ENCODE results near the gene LOC101059915.
"Not testable (repeated sequence)": the region's sequence is repeated elsewhere in the genome, so short reads cannot be mapped to it uniquely, and the experiment has no call there.

LOC101059915 gene

DNA sequence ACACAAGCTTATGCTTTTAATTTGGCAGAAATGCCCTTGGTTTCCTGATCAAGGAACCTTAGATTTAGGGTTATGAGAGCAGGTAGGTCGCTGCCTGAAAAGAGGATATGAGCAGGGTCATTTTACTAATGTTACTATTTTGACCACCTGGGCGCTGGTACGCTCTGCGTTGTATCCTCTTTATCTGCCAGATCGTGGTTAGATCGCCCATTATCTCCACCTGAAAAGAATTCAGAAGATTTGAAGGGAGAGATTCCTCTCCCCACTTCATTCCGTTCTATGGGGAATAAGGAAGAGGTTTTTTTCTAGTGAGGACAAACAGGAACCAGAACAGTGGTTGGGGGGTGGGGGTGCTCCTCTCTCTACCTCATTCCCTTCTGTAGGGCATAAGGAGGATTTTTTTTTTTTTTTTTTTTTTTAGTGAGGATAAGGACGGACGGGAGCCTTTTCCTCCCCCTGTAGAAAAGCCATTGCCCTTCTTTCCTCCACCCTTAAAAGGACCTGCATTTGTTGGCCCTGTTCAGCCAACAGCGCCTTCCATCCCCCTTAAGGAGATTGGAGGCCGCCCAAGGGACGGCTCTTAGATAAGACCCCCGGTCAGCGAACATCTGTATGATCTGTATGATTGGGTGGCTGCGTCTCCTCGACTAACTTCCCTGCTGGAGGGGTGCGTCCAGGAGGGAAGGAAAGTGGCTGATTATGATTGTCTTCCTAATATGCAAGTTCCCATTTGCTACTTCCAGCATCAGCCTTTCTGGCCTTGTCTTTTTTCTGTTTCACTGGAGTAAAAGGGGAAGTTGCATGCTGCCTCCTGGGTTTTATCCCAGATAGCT, 30.3 kb downstream of the LOC101059915 start:
- not testable (repeated sequence) for H3K4me3 ChIP-seq; H3K9me3 ChIP-seq (ENCODE audit: control insufficient read depth in 4 of 4, insufficient read depth in 3 of 4, low read length in 3 of 4); ATAC-seq (ENCODE audit: insufficient read depth, low FRiP score); DNase-seq; H3K27ac ChIP-seq (ENCODE audit: low read depth in 1 of 2, low read length in 1 of 2); H3K4me1 ChIP-seq (ENCODE audit: control insufficient read depth in 5 of 5, insufficient read depth in 5 of 5, low read length in 5 of 5); H3K27me3 ChIP-seq (ENCODE audit: control insufficient read depth in 3 of 3, insufficient read depth in 3 of 3, low read length in 2 of 3); H3K9ac ChIP-seq (ENCODE audit: insufficient read depth in 1 of 2, low read length in 2 of 2); H3K36me3 ChIP-seq (ENCODE audit: control insufficient read depth in 4 of 4, insufficient read depth in 4 of 4, low read length in 4 of 4)
- no CpG with 5 or more reads among the region's 17 CpGs for WGBS, 2 donors

DNA sequence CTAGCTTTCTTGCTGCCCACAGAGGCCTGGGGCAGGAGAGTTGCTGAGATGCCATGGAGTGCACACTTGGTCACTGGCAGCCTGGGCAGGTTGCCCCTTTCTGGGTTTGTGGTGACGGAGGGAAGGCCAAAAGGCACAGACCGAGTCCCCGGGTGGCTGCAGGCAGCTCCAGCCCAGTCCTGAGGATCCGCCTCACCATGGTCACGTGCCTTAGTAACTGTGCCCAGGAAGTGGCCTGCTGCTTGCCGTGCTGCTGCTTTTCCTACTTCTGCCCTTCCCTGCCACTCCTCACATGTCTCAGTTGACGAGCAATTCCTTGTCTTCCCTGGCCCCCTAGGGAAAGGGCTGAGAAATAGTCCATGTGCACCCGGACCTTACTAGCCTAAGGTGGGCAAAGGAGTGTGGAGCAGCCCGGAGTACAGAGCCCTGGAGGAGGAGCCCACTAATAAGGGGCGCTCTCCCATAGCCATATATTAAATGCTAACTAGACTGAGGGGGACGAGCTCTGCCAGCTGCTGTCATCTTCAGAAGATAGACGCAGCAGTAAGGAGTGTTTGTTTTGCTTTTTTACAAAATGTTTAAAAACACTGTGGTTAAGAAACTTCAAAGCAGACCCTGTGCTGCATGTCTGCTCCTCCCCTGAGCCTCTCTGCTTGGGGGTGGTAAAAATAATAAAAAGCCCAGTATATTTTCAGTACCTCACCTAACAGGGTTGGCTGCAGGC, 31.1 kb downstream of the LOC101059915 start:
- not testable (repeated sequence) for H3K27ac ChIP-seq (ENCODE audit: low read depth in 1 of 2, low read length in 1 of 2); H3K36me3 ChIP-seq (ENCODE audit: control insufficient read depth in 4 of 4, insufficient read depth in 4 of 4, low read length in 4 of 4); H3K27me3 ChIP-seq (ENCODE audit: control insufficient read depth in 3 of 3, insufficient read depth in 3 of 3, low read length in 2 of 3); H3K4me3 ChIP-seq; H3K9me3 ChIP-seq (ENCODE audit: control insufficient read depth in 4 of 4, insufficient read depth in 3 of 4, low read length in 3 of 4); H3K9ac ChIP-seq (ENCODE audit: insufficient read depth in 1 of 2, low read length in 2 of 2); H3K4me1 ChIP-seq (ENCODE audit: control insufficient read depth in 5 of 5, insufficient read depth in 5 of 5, low read length in 5 of 5); ATAC-seq (ENCODE audit: insufficient read depth, low FRiP score); DNase-seq
- WGBS, 2 donors: no CpG with 5 or more reads among the region's 12 CpGs

DNA sequence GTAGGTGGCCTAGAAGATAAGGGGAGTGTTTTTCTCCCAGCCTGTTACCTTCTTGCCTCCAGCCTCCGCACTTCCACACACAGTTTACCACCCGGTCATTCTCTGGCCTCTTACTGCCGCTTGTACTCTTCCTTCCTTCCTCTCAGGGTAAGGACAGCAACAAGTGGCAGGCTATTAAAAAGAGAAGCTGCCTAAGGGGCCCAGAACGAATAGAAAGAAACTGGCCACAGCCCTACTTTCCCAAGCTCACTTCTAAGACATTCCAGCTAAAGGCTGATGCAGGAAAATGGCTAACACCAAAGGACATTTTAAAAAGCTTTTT, 31.6 kb downstream of the LOC101059915 start:
- H3K4me1 ChIP-seq (ENCODE audit: control insufficient read depth in 5 of 5, insufficient read depth in 5 of 5, low read length in 5 of 5); H3K4me3 ChIP-seq; H3K9me3 ChIP-seq (ENCODE audit: control insufficient read depth in 4 of 4, insufficient read depth in 3 of 4, low read length in 3 of 4); H3K9ac ChIP-seq (ENCODE audit: insufficient read depth in 1 of 2, low read length in 2 of 2); ATAC-seq (ENCODE audit: insufficient read depth, low FRiP score); H3K27me3 ChIP-seq (ENCODE audit: control insufficient read depth in 3 of 3, insufficient read depth in 3 of 3, low read length in 2 of 3); H3K36me3 ChIP-seq (ENCODE audit: control insufficient read depth in 4 of 4, insufficient read depth in 4 of 4, low read length in 4 of 4); H3K27ac ChIP-seq (ENCODE audit: low read depth in 1 of 2, low read length in 1 of 2); DNase-seq: not testable (repeated sequence)
- WGBS, 2 donors: no CpG with 5 or more reads among the region's 4 CpGs

DNA sequence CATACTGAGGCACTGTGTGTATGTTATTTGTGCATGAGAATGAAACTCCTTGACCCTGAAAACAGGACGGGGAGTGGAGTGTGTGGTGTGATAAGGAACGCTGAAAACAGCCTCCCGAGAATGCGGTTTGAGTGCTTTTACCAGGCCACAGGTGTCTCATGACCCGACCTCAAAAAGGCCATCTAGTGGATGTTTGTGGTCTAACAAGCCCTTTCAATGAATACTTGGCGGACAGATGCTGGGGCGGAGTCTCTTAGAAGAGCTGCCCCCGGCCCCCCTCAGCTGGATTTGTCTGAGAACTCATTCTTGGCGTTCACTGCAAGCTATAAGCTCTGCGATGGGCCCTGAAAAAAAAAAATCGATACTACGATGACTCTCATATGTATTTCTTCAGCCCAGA, 35.5 kb downstream of the LOC101059915 start:
- DNase-seq; H3K27me3 ChIP-seq (ENCODE audit: control insufficient read depth in 3 of 3, insufficient read depth in 3 of 3, low read length in 2 of 3); H3K27ac ChIP-seq (ENCODE audit: low read depth in 1 of 2, low read length in 1 of 2); H3K9me3 ChIP-seq (ENCODE audit: control insufficient read depth in 4 of 4, insufficient read depth in 3 of 4, low read length in 3 of 4); H3K4me1 ChIP-seq (ENCODE audit: control insufficient read depth in 5 of 5, insufficient read depth in 5 of 5, low read length in 5 of 5); H3K4me3 ChIP-seq; H3K9ac ChIP-seq (ENCODE audit: insufficient read depth in 1 of 2, low read length in 2 of 2); H3K36me3 ChIP-seq (ENCODE audit: control insufficient read depth in 4 of 4, insufficient read depth in 4 of 4, low read length in 4 of 4); ATAC-seq (ENCODE audit: insufficient read depth, low FRiP score): not testable (repeated sequence)
- no CpG with 5 or more reads among the region's 12 CpGs for WGBS, 2 donors

DNA sequence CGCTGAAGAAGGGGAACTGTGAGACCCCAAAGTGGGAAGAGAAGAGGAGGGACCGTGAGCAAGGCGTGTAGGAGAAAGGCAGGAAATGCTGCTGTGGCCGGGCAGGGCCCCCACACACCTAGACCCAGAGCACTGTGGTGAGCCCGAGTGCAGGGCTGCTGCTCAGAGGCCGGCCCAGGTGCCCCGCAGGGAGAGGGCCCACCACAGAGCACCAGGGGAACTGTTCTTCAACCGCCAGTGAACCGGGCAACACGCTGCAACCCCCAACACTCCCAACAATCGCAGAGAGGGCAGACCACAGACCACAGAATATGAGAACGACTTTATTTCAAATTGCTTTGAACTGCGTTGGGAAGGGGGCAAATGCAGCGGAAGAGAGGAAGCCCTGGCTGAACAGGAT, 46.7 kb downstream of the LOC101059915 start:
- not testable (repeated sequence) for H3K36me3 ChIP-seq (ENCODE audit: control insufficient read depth in 4 of 4, insufficient read depth in 4 of 4, low read length in 4 of 4); H3K9me3 ChIP-seq (ENCODE audit: control insufficient read depth in 4 of 4, insufficient read depth in 3 of 4, low read length in 3 of 4); ATAC-seq (ENCODE audit: insufficient read depth, low FRiP score); H3K27me3 ChIP-seq (ENCODE audit: control insufficient read depth in 3 of 3, insufficient read depth in 3 of 3, low read length in 2 of 3); H3K27ac ChIP-seq (ENCODE audit: low read depth in 1 of 2, low read length in 1 of 2); H3K4me3 ChIP-seq; H3K9ac ChIP-seq (ENCODE audit: insufficient read depth in 1 of 2, low read length in 2 of 2); DNase-seq; H3K4me1 ChIP-seq (ENCODE audit: control insufficient read depth in 5 of 5, insufficient read depth in 5 of 5, low read length in 5 of 5)
- no CpG with 5 or more reads among the region's 14 CpGs for WGBS, 2 donors

DNA sequence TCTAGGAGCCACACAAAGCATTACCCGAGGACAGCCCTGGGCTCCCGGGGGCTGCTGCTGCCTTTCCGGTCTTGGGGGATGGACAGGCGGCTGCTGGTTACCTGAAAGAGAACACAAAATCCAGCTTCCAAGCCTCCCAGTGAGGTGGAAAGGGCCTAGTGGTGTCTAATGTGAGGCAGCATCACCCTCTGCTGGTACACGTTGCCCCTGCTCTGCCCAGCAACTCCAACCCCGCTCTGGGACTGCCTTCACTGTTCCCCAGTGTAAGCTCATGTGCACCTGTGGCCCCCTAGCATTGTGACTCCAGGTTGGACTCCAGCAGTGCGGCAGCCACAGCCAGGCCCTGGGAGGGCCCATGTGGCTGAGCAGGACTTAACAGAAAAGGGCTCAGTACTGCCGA, 48.2 kb downstream of the LOC101059915 start:
- not testable (repeated sequence) for H3K4me1 ChIP-seq (ENCODE audit: control insufficient read depth in 5 of 5, insufficient read depth in 5 of 5, low read length in 5 of 5); H3K27me3 ChIP-seq (ENCODE audit: control insufficient read depth in 3 of 3, insufficient read depth in 3 of 3, low read length in 2 of 3); H3K9ac ChIP-seq (ENCODE audit: insufficient read depth in 1 of 2, low read length in 2 of 2); H3K9me3 ChIP-seq (ENCODE audit: control insufficient read depth in 4 of 4, insufficient read depth in 3 of 4, low read length in 3 of 4); H3K36me3 ChIP-seq (ENCODE audit: control insufficient read depth in 4 of 4, insufficient read depth in 4 of 4, low read length in 4 of 4); H3K4me3 ChIP-seq; DNase-seq; ATAC-seq (ENCODE audit: insufficient read depth, low FRiP score); H3K27ac ChIP-seq (ENCODE audit: low read depth in 1 of 2, low read length in 1 of 2)
- no CpG with 5 or more reads among the region's 8 CpGs for WGBS, 2 donors

DNA sequence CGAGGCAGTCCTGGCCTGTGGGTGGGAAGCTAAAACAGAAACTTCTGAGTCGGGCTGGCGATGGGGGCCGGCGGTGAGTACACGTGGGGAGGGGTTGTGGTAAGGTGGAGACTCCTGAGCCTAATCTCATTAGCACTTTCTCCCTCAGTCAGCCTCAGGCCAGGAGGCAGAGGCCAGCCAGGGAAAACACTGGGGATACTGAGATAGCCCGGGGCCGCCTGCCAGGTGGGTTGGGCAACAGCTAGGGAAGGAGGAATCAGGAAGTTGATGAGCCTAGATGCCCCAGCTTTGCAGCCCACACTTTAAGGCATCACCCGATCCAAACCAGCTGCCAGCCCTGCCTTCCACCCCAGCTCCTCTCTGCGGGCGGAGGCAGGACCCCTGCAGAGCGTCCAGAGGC, 49.0 kb downstream of the LOC101059915 start:
- H3K9ac ChIP-seq (ENCODE audit: insufficient read depth in 1 of 2, low read length in 2 of 2); H3K4me3 ChIP-seq; H3K4me1 ChIP-seq (ENCODE audit: control insufficient read depth in 5 of 5, insufficient read depth in 5 of 5, low read length in 5 of 5); H3K27ac ChIP-seq (ENCODE audit: low read depth in 1 of 2, low read length in 1 of 2); H3K36me3 ChIP-seq (ENCODE audit: control insufficient read depth in 4 of 4, insufficient read depth in 4 of 4, low read length in 4 of 4); H3K9me3 ChIP-seq (ENCODE audit: control insufficient read depth in 4 of 4, insufficient read depth in 3 of 4, low read length in 3 of 4); DNase-seq; ATAC-seq (ENCODE audit: insufficient read depth, low FRiP score); H3K27me3 ChIP-seq (ENCODE audit: control insufficient read depth in 3 of 3, insufficient read depth in 3 of 3, low read length in 2 of 3): not testable (repeated sequence)
- WGBS, 2 donors: no CpG with 5 or more reads among the region's 12 CpGs

DNA sequence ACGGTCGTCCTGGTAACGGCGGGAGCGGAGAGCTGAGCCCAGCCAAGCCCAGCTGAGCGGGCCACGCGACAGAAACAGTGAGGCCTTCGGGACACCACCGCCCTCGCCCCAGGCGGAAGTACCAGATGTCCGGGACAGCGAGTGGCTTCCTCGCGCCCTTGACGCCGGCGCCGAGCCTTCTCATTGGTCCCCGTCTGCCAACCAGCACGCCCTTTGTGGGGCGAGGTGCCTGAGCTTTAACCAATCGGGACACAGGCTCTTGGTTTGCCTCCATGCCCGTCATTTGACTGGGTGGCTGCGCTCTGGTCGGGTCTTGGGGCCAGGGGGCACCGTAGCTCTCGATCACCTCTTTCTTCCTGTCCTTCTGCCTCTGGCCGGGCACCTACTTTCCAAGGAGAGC, 50.8 kb downstream of the LOC101059915 start, which contains the start of gene CXorf49:
Gene CXorf49 (minus strand): TSS at position 101 of the 400 bp plus-strand sequence. CDS start 134 bp downstream, outside the sequence.
- WGBS, 2 donors: no CpG with 5 or more reads among the region's 30 CpGs
- H3K9me3 ChIP-seq (ENCODE audit: control insufficient read depth in 4 of 4, insufficient read depth in 3 of 4, low read length in 3 of 4); H3K9ac ChIP-seq (ENCODE audit: insufficient read depth in 1 of 2, low read length in 2 of 2); H3K36me3 ChIP-seq (ENCODE audit: control insufficient read depth in 4 of 4, insufficient read depth in 4 of 4, low read length in 4 of 4); DNase-seq; H3K4me1 ChIP-seq (ENCODE audit: control insufficient read depth in 5 of 5, insufficient read depth in 5 of 5, low read length in 5 of 5); H3K27ac ChIP-seq (ENCODE audit: low read depth in 1 of 2, low read length in 1 of 2); H3K4me3 ChIP-seq; H3K27me3 ChIP-seq (ENCODE audit: control insufficient read depth in 3 of 3, insufficient read depth in 3 of 3, low read length in 2 of 3); ATAC-seq (ENCODE audit: insufficient read depth, low FRiP score): not testable (repeated sequence)

Measured in lung (tissue), 9 donors.